HG03432 (cell line): ENCODE data around the gene PTPRN2.

ENCODE experiments used
- ATAC-seq: cut with Tn5 transposase; IDR thresholded peaks from one replicate; pipeline ENCODE4 v1.9.1; 2021; ENCODE audit warnings: mild to moderate bottlenecking, moderate library complexity; ENCODE audit not compliant: unreplicated experiment

Gene PTPRN2

DNA sequence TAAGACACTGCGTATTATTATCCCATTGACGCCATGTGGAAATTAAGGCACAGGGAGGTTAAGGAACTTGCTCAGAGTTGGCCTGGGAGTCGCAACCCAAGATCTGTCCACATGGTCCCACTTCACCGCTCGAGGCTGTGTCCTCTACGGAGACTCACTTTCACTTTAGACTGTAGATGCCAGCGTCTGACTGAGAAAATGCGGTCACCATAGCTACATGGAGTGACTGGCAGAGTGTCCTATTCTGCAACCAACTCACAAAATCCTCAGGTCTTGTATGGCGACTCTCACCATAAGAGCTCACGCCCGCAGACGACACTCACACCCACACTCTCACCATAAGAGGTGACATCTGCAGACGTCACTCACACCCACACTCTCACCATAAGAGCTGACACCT, 257.9 kb downstream of the PTPRN2 start:
- no peak for ATAC-seq

DNA sequence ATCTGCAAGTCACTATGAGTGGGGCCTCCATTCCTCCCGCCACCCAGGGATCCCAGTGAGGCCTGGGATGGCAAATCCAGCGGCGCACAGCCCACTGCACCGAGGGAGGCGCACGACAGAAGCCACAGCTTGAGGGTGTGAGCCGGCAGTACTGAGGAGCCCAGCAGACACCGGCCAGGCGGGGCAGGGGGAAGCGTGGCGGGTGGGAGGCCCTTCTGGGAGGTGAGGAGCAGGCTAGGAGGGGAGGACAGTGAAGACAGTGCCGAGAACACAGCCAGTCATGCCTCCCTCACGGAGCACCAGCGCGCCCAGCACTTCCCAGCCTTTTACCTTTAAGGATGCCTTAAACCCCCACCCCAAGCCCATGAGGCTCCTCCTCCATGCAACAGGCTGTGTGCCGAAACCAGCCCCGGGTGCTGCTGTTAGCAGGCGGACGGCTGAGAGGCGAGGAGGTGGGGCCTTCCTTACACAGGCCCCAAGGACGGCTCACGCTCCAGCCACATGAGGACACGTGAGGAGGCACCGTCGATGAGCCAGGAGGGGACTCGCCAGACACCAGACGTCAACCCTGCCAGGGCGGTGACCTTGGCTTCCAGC, 258.5 kb downstream of the PTPRN2 start:
- ATAC-seq, result no peak

DNA sequence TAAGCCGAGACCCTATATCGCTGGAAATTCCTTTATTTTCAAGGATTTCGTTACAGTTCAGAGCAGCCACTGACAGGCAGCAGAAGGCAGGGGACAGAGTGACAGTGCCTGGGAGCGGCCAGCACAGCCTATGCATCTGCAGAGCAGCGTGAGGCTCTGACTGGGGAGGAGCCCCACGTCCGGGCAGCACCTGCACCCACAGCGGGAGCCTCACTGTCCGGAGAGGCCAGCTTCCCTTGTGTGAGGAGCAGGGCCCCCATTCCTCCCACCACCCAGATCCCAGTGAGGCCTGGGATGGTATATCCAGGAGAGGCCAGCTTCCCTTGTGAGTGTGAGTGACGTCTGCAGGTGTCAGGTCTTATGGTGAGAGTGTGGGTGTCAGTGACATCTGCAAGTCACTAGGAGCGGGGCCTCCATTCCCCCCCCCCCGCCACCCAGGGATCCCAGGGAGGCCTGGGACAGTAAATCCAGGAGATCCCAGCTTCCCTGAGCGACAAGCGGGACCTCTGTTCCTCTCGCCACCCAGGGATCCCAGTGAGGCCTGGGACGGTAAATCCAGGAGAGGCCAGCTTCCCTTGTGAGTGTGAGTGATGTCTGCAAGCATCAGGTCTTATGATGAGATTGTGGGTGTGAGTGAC, 259.1 kb downstream of the PTPRN2 start:
- ATAC-seq, result no peak

DNA sequence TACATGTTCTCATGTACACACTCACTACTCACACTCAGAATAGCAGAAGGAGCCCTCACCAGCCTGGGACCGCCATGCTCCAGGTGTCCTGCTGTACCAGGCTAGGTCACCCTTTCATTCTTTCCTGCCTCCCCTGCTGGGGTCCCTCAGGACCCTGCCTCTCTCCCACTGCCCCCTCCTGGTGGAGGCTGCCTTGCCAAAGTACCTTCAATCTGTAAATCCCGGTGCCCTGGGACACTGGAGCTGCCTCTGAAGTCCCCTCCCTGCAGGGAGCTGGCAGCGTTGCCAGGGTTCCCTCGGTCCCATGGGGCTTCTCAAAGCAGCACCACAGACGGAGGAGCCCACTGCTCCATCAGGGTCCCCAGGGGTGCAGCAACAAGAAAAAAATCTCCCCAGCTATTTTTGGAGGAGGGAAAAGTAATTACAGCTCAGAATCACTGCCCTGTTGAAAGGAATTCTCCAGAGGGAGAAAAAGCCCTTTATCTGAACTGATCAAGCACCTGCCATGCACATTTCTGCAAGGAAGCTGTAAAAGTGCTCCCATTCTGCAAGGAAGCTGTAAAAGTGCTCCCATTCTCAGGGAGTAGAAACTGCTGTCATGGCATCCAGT, 259.9 kb downstream of the PTPRN2 start:
- ATAC-seq, result no peak

DNA sequence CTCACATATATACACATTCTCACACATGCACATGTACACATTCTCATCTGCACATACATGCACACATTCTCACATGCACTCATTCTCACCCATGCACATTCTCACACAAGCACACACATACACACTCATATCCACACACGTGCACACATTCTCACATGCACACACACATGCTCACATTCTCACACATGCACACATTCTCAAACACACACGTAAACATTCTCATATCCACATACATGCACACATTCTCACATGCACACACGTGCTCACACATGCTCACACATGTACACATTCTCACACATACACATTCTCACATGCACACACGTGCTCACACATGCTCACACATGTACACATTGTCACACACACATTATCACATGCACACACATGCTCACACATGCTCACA, 260.6 kb downstream of the PTPRN2 start:
- no peak for ATAC-seq

DNA sequence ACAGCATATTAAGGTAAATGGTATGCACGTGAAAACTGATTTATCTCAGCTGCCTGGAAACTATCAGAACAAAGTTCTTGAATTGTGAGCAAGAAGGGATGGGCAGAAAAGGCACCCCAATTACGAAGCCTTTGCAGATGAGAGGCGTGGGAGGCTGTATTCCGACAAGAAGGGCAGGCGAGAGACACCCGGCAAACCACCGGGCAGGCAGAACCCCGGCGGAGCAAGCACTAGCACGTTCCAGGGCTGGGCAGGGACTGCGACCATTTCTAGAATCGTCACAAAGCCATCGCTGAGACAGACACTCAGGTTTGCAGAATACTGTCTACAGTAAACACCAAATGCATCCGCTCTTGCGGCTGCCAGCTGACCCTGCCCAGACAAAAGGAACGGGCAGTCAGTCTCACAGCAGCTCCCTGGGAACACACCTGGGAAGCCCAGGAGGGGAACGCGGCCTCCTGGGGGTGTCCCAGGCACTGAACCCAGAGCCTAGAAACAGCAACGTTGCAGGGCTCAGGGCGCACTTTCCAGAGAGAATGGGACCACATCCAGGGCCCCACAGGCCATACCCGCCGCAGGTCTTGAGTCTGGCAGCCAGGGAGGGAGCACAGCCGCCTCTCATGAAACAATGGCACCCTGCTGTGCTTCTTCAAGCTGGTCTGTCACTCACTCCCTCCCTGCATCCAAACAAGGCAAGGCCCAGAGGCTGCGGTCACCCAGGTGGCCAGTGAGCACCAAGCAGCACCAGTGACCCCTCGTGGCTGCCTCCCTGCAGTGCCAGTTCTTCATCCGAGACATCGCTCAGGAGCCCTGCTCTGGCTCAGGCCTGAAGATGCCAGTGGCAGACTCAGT, 261.9 kb downstream of the PTPRN2 start:
- ATAC-seq, result no peak

DNA sequence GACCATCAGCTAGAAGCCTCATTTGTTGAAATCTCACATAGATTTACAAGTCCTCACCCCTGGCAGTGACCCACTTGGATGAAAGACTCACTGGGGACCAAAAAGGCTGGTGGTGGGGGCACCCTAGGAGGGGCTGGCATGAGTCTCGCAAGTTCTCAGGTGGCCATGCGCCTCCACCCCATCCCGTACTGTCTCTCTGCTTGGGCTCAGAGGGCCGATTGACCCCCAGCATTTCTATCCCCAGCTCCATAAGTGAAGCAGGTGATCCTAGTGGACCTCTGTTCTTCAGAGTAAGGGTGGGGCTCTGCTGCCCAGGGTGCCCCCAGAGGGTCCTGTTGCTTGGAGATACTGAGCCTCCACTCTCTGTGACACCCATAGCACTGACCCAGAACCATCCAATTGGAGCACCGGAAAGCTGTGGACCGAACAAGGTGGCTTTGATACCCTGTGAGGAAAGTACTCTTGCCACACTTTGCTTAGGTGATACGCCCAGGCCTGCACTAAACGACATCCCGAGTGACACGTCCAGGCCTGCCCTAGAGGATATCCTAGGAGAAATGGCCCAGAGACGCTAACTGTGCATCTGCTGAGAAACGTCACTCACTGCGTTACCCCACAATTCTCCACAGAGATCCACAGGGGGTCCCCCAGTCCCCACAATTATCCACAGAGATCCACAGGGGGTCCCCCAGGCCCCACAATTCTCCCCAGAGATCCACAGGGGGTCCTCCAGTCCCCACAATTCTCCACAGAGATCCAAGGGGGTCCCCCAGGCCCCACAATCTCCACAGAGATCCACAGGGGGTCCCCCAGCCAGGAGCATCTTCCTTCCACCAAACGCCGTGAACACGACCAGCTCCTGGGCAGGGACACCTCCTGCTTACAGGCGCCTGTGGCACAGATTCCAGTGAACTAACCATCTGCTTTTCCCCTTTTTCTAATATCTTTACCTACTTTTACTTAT, 262.9 kb downstream of the PTPRN2 start:
- no peak for ATAC-seq

DNA sequence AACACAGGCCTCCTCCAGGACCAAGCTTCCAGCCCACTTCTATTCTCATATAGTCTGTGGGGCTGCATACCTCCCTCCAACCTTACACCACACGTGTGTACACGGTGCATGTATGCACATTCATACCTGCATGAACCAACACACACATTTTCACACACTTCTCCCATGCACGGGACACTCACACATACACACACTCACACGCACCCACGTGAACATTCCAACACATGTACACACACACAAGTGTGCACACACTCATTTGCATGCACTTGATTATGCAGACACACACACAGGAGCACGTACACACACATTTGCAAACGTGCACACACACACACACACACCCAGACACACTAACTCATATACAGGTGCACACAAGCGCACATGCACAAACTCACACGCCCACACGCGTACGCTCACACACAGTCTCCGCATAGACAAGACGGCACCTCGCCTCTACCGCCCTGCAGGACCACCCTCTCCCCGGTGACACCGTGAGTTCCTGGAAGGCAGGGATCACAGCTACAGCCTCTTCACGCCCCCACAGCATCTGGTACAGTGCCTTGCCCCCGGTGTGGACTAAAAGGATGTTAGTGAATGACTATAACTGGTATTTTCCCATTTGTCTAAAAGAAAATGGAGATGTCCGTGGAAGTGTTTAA, 263.8 kb downstream of the PTPRN2 start:
- ATAC-seq, result no peak

DNA sequence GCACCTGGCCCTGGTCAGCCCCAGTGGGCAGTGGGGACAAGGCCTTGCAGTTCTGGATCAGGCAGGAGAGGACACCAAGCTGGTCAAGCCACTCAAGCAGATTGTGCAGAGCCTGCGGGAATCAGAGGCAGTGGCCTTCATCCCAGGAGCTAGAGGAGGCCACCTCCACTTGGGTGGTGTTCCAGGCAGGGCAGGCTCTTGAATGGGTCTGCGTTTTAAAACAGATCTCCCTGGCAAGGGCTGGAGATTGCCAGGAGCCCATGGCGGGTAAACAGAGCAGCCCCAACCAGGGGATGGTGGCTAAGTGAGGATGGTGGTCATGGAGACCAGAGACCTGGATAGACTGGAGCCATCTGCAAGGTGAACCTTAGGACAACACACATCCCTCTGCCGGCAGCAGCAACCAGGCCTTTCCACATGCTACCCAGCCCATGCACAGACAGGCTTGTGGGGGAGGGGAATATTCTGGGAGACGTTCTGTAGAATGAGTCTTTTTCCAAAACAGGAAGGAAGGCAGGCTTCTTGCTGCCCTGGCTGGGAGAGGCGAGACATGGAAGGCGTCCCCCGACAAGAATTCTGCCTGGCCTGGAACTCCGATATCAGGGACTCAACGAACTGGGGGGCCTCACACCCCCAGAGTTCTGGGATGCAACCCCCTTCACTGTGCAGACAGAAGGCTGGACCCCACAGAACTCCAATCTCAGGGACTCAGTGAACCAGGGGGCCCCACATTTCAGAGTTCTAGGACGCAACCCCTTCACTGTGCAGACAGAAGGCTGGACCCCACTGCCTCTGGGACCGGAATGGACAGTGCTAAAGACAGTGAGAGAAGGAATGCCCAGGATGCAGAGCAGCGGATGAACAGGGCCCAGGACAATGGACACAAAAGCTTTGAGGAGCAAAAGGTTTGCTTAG, 264.8 kb downstream of the PTPRN2 start:
- ATAC-seq, result no peak

DNA sequence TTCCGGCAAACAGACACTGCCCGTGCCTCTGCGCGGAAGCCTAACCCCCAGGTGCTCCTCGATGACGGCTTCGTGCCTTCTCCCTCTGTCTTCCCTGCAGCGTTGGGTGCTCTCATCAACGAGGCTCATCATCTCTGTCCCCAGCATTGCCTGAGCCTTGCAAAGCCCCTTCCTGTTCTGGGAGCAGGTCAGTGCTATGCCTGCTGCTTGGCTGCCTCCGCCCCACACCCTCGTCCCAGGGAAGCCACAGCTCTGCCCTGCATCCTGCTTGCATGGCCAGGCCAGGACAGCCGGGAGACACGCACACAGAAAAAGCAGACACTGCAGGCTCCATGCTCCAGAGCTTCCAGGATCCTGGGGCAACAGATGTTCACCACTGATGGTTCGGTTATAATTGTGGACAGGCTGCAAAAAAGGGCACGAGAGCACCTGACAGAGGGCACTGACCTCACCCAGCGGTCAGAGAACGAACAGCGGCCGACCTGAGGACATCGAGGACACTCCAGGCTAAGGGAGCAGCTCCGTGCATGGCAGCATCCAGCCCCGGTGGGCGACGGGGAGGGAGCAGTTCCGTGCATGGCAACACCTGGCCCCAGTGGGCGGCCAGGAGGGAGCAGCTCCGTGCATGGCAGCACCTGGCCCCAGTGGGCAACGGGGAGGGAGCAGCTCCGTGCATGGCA, 265.5 kb downstream of the PTPRN2 start:
- ATAC-seq, result no peak

DNA sequence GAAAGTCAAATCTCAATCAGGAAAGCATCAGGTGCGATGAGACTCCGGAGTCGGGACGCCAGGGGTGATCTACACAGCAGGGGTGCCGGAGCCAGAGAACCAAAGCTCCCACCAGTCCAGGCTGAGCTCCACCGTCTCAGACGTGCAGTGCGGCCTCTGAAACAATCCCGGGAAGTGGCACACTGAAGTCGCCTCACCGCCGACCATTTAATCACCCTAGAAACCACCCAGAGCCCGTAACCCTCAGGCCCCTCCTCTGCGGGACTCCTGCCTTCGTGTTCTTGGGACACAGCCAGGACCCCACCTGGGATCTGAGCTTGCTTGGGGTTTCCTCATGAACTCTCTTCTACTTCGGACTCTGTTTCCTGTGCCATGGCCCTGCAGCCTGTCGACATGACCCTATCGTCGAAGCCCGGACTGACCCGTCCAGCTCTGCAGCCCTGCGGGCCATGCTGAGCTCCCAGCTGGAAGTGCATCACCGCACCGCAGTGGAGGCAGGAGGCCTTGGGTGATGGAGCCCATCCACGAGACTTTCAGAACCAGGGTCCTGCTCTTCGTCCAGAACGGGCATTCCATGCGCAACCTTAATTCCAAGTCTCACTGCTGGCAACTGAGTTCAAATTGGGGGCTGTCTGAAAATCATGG, 266.4 kb downstream of the PTPRN2 start:
- no peak for ATAC-seq

DNA sequence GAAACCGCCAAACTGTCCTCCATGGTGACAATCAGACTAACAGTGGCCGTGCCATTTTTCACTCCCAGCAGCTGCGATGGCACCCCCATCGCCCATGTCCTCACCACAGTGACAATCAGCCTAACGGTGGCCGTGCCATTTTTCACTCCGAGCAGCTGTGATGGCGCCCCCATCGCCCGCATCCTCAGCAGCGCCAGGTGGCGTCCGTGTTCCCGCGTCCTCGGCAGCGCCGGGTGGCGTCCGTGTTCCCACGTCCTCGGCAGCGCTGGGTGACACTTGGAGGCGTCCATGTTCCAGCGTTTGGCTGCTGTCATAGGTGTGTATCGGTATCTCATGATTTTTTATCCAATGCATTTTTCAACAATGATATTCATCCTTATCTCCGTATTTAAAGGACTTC, 267.3 kb downstream of the PTPRN2 start:
- ATAC-seq, result no peak

DNA sequence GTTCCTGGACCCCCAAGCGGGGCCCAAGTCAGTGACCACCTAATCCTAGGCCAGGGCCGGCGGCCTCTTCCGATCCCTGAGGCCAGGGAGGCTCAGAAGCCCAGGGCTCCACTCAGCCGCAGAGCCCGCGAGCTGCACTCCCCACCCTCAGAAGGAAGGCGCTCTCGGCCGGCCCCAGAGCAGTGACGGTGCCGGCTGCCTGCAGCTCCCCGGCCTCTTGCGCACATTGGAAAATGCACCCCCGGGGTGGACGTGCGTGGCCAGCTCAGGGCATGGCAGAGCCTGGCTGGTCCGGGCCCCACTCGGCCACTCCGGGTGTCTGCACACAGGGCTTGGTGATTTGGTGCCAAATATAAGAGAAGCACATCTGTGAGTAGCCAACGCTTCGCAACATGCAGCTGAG, 269.1 kb downstream of the PTPRN2 start:
- no peak for ATAC-seq

DNA sequence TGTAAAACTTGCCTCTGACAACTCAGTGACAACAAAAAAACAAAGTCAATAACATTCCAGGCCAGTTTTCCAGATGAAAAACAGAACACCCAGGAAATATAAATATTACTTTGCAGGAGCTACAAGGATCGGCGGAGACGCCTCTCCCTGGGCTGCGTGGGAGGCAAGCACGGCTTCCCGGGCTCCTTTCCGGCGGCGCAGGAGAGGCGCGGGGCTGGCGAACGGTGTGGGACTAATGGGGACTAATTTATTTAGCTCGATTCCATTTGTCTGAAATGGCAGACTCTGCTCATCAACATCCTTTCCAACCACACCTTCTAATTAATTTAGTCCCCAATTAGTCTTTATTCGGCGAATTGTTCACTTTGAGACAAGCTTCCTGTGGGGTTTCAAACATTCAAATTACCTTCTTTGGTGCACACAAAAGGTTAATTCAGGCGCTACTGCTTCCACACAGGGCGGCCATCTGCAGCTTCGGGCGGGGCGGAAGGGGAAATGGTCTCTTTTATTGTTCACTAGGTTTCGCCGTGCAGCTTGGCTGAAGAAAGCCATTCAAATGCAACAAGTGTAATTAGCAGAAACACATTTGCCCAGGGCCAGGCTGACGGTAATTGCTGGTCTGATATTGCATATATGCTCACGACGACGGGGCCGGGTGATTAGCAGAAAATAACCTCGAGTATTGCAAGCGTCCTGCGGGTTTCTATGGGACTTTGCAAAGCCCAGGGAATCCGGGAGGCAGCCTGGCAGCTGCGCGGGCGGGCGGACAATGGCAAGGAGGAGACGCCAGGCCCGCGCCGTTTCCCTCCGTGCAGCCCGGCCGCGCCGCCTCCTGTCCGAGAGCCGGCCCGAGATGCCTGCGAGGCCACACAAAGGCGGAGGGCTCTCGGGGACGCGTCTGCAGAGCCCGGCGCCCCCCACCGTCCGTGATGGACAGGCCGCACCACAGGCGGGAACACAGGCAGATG, 270.1 kb downstream of the PTPRN2 start:
- no peak for ATAC-seq

DNA sequence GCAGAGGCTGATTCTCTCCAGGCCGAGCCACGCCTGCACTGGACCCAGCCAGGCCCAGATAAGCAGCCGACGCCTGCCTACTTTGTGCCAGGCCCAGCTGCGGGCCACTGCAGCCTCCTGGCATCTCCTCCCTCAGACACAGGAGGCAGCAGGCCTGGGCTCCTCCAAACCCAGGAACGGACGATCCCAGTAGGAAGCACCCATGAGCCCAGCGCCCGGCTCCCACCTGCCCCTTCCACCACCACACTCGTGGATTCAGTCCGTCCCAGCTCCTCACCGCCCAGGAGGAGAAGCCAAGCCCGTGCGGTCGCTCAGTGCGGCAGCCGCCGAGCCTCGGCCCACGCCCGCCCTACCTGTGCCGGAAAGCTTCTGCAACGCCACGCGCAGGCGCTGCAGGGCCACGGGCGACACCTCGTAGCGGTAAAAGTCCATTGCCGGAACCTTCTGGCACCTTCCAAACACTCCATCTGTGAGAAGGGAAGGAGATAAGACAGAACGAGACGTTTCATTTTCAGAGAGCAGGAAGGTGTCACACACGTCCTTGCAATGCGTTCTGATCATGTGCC, 271.1 kb downstream of the PTPRN2 start:
- ATAC-seq, result no peak

DNA sequence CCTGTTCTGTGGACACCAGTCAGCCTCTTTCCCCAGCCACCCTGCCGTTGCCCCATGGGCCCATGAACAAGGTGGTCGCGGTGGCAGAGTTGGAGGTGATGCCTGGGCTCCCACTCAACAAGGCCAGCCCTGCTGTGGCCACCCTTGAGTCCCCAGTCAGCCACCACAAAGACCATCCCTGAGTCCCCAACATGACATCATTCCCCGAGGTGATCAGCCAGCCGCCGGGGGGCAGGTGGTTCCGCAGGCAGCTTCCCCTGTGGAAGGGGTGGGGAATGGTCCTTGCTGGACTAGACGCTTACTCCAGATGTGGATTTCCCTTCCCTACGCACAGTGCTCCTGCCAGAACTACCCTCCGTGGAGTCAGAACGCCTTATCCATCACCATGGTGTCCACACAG, 271.7 kb downstream of the PTPRN2 start:
- ATAC-seq, result no peak
